ENCODE measurements around the gene ORMDL3. TPM values are rescaled to one million over a fixed set of nuclear protein-coding genes. Genes with fewer than 3 reads are reported as not detected.
"Not testable (repeated sequence)": the region's sequence is repeated elsewhere in the genome, so short reads cannot be mapped to it uniquely, and the experiment has no call there.

Gene ORMDL3
- total RNA-seq, 1 experiment from 2014 or later, result 80.1 TPM

DNA sequence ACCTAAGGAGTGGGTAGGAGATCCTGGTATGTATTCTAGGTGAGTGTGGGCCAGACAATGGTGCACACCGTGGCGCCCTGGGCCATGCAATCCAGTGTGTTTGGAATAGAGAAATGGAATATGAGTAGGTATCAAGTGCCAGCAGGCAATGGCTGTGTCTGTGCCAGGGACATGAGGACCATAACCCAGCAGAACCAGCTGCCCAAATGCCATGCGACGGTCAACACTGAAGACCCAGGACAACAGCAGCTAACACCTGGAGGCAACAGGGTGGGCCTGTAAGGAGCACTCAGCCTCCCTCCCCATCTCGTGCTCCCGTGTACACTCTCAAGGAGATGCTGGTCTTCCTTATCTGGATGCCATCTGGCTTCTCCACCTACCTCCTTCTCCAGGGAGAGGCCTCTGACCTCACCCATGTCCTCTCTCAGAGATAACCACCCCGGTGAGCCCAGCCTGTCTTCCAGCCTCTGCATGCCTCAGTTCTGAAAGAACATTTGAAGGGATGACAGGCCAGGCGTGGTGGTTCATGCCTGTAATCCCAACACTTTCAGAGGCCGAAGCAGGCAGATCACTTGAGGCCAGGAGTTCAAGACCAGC lies 8.2 kb downstream of the ORMDL3 start:
- Histone ChIP-seq H3K27me3 (no peaks in the 10 kb centered on the region), H3K9me3 (no peaks in the 10 kb centered on the region), H3K4me3 (no peak overlapping the region), H3K36me3 (peaks cover 45% of the 10 kb centered on the region)
- DNase-seq, result no peak

DNA sequence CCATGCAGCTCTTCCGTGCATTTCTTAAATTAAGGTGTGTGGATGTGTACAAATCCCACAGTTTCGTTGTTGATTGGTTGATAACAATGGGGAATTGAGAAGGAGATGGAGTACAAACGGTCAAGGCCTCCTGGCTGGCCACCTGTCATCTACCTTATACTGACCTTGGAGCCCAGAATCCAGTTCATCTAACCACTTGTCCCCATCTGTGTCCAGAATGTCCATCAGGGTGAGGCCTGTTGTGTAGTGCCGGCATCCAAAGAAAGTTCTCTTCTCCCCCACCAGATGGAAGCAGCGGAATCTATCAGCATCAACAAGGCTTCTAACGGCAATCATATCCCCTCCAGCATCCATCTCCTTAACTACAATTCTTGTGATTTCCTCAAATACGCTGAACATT lies 10.5 kb downstream of the ORMDL3 start:
- Histone ChIP-seq H3K9me3 (no peaks in the 10 kb centered on the region), H3K27me3 (no peaks in the 10 kb centered on the region), H3K4me3 (no peak overlapping the region), H3K36me3 (peaks cover 25% of the 10 kb centered on the region)
- DNase-seq, result no peak

DNA sequence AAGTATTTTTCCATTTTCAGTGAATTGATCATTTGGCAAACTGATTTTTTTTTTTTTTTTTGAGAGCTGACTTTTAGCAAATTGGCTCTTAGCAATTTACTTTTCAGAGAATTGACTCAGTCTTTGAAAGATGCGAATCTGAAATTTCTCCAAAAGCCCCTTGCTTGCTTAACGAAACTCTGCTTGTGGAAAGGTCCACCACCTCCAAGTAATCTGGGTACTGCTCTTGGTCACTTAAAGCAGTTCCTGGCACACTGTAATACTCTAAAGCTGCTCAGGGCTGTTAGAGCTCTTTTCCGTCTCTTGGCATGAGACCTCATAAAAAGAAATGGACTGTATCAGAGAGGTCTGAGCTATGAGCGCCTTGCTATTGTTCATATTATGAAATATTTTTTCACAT lies 11.8 kb downstream of the ORMDL3 start:
- no peaks in the 10 kb centered on the region for H3K27me3 ChIP-seq
- no peak for DNase-seq
- H3K4me3 ChIP-seq, result no peak overlapping the region
- no peaks in the 10 kb centered on the region for H3K9me3 ChIP-seq
- peaks cover 19% of the 10 kb centered on the region for H3K36me3 ChIP-seq

DNA sequence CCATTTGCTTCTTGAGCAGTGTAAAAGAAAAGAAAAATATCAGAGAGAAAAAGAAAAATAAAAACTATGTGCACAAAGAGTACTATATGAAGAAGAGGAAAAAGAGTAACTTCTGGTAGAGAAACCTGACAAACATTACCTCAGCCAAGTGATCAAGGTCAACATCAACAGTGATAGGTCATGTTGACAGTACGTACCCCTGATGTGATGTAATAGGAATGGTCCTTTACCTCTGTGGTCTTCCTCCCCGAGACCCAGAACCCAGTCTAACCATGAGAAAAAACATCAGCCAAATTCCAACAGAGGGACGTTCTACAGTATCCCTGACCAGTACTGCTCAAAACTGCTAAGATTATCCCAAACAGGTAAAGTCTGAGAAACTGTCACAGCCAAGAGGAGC lies 13.4 kb downstream of the ORMDL3 start:
- H3K4me3 ChIP-seq, result no peak overlapping the region
- H3K36me3 ChIP-seq, result peaks cover 12% of the 10 kb centered on the region
- DNase-seq, result no peak
- H3K9me3 ChIP-seq, result no peaks in the 10 kb centered on the region
- no peaks in the 10 kb centered on the region for H3K27me3 ChIP-seq

DNA sequence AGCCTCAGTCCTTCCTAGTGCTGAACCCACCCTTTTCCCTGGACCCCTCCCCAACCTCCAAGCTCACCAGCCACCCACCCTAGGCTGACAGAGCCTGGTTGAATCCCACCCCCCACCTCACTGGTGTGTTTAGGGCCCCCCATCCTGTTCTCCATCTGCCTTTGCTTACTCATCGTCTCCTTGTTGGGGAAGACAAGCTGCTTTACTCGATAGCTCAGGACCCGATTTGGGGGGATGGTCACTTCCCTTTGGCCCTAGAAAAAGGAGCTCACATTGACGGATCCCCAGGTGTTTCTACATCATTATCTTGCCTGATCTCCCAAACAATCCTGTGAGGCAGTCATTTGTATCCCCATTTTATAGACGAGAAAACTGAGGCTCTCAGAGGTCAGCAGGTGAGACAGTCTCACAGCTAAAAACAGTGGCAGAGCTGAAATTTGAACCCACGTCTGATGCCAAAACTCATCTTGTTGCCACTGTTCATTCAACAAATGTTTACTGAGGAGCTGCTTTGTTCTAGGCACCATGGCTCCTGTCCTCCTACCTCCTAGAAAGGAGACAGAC lies 18.5 kb downstream of the ORMDL3 start:
- no peak overlapping the region for H3K4me3 ChIP-seq
- H3K27me3 ChIP-seq, result no peaks in the 10 kb centered on the region
- H3K36me3 ChIP-seq, result peaks cover 16% of the 10 kb centered on the region
- no peak for DNase-seq
- no peaks in the 10 kb centered on the region for H3K9me3 ChIP-seq

DNA sequence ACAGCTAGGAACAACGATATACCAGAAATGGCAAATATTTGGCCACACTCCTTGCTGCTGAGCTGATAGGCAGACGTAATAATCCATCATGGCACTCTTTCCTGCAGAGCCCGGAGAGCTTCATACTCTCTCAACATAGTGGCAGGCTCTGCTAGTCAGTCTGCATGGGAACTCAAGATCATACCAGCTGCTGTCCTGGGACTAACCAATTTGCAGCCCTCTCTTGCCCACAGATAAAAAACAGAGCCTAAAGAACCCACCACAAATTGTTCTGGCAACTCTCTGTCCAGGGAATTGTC lies 22.5 kb downstream of the ORMDL3 start:
- H3K9me3 ChIP-seq, result no peaks in the 10 kb centered on the region
- H3K27me3 ChIP-seq, result no peaks in the 10 kb centered on the region
- no peak for DNase-seq
- H3K36me3 ChIP-seq, result peaks cover 9% of the 10 kb centered on the region
- no peak overlapping the region for H3K4me3 ChIP-seq

DNA sequence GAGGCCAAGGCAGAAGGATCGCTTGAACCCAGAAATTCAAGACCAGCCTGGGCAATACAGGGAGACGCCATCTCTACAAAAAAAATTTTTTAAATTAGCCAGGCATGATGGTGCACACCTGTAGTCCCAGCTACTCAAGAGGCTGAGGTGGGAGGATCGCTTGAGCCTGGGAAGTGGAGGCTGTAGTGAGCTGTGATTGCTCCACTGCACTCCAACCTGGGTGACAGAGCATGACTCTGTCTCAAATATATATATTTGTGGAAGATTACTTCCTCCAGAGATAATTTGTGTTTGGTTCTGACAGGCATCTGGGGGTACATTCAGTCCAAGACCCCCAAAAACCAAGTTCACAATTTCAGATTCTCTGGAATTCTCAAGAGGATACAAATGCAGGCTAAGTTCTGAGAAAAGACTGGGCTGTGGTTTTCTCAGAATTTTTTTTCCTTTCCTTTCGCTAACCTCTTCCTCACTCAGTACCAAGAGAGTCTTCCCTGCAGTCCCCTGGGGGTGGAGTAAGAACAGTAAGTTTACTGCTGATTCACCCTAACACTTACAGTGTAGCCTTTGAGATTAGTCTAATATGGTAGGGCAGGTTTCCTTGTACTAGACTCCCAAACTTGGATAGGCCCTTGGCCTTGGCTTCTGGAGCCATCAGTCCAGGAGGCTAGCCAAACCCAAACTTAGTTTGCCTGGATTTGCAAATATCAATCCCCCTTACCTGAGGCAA lies 24.1 kb downstream of the ORMDL3 start:
- no peak for DNase-seq
- Histone ChIP-seq H3K27me3 (0 out of 2 replicates have a peak, but pooled peaks cover under 1% of the 10 kb centered on the region), H3K4me3 (no peak overlapping the region), H3K36me3 (peaks cover 3% of the 10 kb centered on the region), H3K9me3 (no peaks in the 10 kb centered on the region)

DNA sequence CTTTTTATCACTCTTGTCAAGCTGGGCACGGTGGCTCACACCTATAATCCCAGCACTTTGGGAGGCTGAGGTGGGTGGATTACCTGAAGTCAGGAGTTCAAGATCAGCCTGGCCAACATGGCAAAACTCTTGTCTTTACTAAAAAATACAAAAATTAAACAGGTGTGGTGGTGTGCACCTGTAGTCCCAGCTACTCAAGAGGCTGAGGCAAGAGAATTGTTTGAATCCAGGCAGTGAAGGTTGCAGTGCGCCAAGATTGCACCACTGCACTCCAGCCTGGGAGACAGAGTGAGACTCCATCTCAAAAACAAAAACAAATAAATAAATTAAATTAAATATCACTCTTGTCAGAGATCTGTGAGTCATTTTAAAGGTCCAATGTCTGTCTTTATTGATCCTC lies 25.4 kb downstream of the ORMDL3 start:
- not testable (repeated sequence) for H3K4me3 ChIP-seq, H3K36me3 ChIP-seq, DNase-seq, H3K9me3 ChIP-seq, H3K27me3 ChIP-seq

DNA sequence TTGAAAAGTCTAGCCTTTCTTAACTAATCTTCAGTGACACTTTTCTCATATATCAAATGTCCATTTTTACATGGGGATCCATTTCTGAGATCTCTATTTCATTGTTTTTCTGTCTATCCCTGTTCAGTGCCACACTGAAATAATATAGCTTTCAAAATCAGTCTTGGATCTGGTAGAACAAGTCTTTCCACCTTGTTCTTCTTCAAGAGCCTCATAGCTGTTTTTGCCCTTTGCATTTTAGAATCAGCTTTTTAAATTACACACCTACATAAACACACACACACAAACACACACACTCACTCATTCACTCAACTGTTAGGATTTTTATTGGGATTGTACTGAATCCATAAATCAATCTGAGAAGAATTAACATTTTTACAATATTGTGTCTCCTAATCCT lies 28.2 kb downstream of the ORMDL3 start:
- H3K27me3 ChIP-seq, result 0 out of 2 replicates have a peak, but pooled peaks cover 2% of the 10 kb centered on the region
- H3K4me3 ChIP-seq, result no peak overlapping the region
- DNase-seq, result no peak
- H3K36me3 ChIP-seq, result peaks cover 3% of the 10 kb centered on the region
- H3K9me3 ChIP-seq, result no peaks in the 10 kb centered on the region

DNA sequence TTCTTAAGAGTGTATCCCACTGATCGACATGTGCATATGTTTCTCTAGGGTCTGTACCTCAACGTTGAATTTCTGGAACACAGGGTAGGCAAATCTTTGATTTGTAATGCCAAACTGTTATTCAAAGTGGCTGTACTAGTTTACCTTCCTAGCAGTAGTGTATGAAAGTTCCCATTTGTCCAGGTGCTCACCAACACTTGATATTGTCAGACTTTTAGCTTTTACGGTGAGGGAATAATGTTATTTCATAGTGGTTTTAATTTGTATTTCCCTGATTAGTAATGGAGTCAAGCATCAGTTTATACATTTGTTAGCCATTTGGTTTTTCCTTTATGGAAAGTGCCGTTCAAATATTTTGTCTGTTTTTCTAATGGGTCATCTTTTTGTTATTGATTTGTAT lies 29.3 kb downstream of the ORMDL3 start:
- Histone ChIP-seq H3K4me3 (no peak overlapping the region), H3K9me3 (no peaks in the 10 kb centered on the region), H3K27me3 (peaks cover 6% of the 10 kb centered on the region; the same call in 1 of the 2 replicates), H3K36me3 (peaks cover 2% of the 10 kb centered on the region; the same call in 1 of the 2 replicates)
- no peak for DNase-seq

DNA sequence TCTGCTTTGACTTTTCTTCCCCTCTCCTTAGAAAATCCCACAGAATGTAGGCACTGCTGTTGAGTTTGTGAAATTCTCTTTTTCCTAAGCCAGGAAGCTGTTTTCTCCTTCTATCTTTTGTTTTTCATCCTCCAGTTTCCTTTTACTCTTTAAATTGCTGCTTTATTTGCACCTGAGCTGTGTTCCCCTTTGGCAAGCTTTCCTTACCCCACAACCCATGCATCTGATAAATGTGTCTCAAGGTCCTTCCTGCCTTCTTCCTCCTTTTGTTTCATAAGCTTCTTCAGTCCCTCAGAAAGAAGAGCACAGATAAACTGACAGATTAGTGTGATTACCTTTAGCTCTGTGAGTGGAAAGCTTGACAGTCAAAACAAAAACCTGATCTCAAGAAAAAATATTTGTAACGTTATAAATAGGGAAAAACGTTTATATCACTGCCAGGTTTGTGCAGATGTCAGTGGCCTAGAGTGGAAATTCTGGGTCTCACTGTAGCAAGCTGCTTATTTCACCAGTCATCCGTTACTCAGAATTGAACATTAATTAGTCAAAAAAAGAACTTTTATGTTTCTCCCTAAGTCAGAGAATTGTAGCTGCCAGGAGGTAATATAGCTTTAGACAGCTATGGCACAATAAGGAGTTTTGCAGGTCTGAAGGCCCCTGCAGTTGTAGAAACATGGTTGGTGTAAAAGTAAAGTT lies 32.6 kb downstream of the ORMDL3 start:
- no peak for DNase-seq
- Histone ChIP-seq H3K27me3 (peaks cover 26% of the 10 kb centered on the region), H3K9me3 (peaks cover 6% of the 10 kb centered on the region; the same call in 1 of the 2 replicates), H3K36me3 (no peaks in the 10 kb centered on the region), H3K4me3 (no peak overlapping the region)

DNA sequence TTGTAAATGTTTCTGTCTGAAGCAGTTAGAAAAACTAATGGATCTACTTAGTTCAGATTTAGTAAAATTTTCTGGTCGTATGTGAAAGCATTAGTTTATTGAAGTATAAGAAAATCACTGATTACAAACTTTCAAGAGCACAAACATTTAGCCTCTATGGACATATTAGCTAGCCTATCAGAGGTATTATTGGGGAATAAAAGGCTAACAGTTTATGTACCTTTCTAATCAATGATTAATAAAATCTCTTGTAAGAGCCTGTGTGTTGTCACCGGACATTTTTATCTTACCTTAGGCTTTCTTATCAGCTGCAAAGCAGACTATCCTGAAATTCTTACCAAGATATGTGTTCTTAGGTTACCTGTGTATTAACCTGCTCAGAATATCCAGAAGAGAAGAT lies 38.2 kb downstream of the ORMDL3 start:
- Histone ChIP-seq H3K36me3 (no peaks in the 10 kb centered on the region), H3K4me3 (no peak overlapping the region), H3K27me3 (peaks cover 72% of the 10 kb centered on the region), H3K9me3 (peaks cover 6% of the 10 kb centered on the region; the same call in 1 of the 2 replicates)
- DNase-seq, result no peak

DNA sequence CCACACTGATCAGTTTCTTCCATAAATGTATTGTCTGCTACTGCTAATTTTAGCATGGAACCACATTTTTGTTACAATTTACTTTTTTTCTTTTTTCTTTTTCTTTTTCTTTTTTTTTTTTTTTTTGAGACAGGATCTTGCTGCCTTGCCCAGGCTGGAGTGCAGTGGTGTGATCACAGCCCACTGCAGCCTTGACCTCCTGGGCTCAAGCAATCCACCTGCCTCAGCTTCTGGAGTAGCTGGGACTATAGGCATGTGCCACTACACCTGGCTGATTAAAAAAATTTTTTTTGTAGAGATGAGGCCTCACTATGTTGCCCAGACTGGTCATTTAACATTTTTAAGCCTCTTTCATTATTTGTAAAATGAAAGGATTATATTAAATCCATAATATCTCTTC lies 40.3 kb downstream of the ORMDL3 start:
- Histone ChIP-seq H3K9me3 (peaks cover 6% of the 10 kb centered on the region; the same call in 1 of the 2 replicates), H3K4me3 (no peak overlapping the region), H3K27me3 (peaks cover 71% of the 10 kb centered on the region), H3K36me3 (no peaks in the 10 kb centered on the region)
- DNase-seq, result no peak

DNA sequence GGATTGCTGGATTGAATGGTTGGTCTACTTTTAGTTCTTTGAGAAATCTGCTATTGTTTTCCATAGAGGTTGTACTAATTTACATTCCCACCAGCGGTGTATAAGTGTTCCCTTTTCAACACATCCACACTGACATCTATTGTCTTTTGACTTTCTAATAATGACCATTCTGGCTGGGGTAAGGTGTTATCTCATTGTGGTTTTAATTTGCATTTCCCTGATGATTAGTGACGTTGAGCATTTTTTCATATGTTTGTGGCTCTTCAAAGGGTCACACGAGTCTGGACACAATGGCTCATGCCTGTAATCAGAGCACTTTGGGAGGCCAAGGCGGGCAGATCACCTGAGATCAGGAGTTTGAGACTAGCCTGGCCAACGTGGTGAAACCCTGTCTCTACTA lies 41.3 kb downstream of the ORMDL3 start:
- not testable (repeated sequence) for H3K36me3 ChIP-seq, DNase-seq, H3K9me3 ChIP-seq, H3K4me3 ChIP-seq
- peaks cover 73% of the 10 kb centered on the region for H3K27me3 ChIP-seq

DNA sequence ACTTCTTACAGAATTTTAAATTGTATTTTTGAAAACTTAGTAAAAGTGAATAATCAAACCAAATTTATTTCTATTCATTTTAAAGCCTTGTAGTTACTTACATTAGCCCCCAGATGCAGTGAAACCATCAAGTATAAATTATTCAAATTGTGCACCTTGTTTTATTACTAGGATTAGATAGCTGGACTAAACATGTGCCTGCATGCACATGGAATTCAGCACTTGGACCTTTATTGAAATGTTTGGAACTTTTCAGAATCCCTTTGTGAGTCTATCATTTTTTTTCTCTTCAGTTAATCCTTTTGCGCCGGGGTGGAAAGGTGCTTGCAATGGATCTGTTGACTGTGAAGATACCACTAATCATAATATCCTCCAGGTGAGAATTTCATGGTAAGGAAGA lies 54.6 kb downstream of the ORMDL3 start:
- Histone ChIP-seq H3K4me3 (no peak overlapping the region), H3K27me3 (peaks cover 36% of the 10 kb centered on the region), H3K36me3 (no peaks in the 10 kb centered on the region), H3K9me3 (no peaks in the 10 kb centered on the region)
- no peak for DNase-seq

DNA sequence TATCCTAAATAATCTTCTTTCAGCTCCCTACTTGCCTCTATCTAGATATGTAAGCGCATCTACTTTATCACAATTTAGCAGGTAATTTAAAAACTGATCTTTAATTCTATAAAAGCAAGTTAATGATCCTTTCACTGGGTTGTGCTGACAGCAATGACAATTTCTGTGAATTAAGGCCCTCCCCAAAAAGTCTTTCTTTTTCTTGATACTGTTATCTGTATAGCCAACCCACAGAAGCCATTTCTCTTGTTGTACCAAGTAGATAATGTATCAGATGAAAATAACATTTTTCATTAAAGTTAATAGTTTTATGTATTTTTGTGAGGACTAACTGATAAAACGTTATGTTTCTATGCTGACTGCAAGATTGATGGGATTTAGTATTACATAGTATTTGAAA lies 55.6 kb downstream of the ORMDL3 start:
- H3K27me3 ChIP-seq, result peaks cover 29% of the 10 kb centered on the region
- no peak overlapping the region for H3K4me3 ChIP-seq
- DNase-seq, result no peak
- H3K9me3 ChIP-seq, result no peaks in the 10 kb centered on the region
- H3K36me3 ChIP-seq, result no peaks in the 10 kb centered on the region

Data from MG63 (cell line).